ENCODE results near the gene RNF11. TPM values are rescaled to one million over a fixed set of nuclear protein-coding genes. Genes with fewer than 3 reads are reported as not detected.

The RNF11 gene
- total RNA-seq, 1 donor from 2014 or later = 87.3 TPM

DNA sequence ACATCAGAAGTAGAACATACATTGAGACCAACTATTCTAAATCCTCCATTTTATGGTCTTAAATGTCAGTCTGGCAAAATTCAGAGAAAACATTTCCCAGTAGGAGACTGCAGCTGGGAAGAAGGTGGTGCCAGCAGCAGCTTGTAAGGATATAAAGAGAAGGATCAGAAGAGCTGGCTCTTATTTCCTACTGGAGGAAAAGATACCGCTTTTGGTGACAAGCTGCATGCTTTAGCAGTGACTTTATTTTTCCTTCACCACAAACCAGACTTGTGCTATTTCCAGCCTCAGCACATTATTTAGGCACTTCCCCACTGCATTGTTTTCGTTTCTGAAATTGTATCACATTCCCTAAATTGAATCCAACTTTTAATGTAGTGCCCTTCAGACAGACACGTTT, 28.4 kb downstream of the RNF11 start:
- Histone ChIP-seq H3K4me3 (ENCODE audit: low read depth, low read length) (no peak overlapping the region), H3K36me3 (ENCODE audit: control insufficient read depth, insufficient read depth, low read length) (no peaks in the 10 kb centered on the region), H3K27me3 (ENCODE audit: control insufficient read depth, insufficient read depth, low read length) (no peaks in the 10 kb centered on the region)
- TF ChIP-seq, protein P1, sequence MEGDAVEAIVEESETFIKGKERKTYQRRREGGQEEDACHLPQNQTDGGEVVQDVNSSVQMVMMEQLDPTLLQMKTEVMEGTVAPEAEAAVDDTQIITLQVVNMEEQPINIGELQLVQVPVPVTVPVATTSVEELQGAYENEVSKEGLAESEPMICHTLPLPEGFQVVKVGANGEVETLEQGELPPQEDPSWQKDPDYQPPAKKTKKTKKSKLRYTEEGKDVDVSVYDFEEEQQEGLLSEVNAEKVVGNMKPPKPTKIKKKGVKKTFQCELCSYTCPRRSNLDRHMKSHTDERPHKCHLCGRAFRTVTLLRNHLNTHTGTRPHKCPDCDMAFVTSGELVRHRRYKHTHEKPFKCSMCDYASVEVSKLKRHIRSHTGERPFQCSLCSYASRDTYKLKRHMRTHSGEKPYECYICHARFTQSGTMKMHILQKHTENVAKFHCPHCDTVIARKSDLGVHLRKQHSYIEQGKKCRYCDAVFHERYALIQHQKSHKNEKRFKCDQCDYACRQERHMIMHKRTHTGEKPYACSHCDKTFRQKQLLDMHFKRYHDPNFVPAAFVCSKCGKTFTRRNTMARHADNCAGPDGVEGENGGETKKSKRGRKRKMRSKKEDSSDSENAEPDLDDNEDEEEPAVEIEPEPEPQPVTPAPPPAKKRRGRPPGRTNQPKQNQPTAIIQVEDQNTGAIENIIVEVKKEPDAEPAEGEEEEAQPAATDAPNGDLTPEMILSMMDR (IDR thresholded peaks at IDR 0.05; ENCODE audit: insufficient read depth, low read length, poor library complexity, severe bottlenecking) = no peak
- peak; percentile 74 for DNase-seq (ENCODE audit: low read depth)

DNA sequence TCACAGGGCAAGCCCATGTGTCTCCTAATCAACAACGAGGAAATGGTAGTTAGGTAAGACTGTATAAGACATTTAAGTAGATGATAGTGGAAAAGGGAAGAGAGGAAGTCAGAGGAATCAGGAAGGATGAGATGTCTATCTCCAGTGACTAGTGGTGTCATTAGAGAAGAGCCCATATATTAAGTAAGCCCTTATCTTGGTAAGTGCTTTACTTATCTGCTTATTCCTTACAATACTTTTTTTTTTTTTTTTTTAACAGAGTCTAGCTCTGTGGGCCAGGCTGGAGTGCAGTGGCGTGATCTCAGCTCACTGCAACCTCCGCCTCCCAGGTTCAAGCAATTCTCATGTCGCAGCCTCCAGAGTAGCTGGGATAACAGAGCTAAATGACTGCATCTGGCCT, 29.5 kb downstream of the RNF11 start:
- Histone ChIP-seq H3K4me3 (ENCODE audit: low read depth, low read length) (no peak overlapping the region), H3K36me3 (ENCODE audit: control insufficient read depth, insufficient read depth, low read length) (no peaks in the 10 kb centered on the region), H3K27me3 (ENCODE audit: control insufficient read depth, insufficient read depth, low read length) (no peaks in the 10 kb centered on the region)
- DNase-seq (ENCODE audit: low read depth) = no peak
- TF ChIP-seq, protein P1 (IDR thresholded peaks at IDR 0.05; ENCODE audit: insufficient read depth, low read length, poor library complexity, severe bottlenecking) = no peak

DNA sequence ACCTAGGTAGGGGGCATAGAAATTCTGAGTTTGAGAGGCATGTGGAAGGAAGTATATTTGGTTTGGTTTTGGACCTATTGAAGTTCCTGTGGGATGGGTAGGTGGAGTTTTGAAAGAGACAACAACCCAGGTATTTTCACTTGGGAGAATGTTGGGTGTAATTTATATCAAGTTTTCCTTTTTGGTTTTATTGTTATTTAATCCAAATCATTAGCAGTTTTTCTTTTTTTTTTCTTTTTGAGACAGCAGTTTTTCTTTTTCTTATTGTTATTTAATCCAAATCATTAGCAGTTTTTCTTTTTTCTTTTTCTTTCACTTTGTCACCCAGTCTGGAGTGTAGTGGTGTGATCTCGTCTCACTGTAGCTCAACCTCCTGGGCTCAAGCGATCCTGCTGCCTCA, 30.1 kb downstream of the RNF11 start:
- Histone ChIP-seq H3K4me3 (ENCODE audit: low read depth, low read length) (no peak overlapping the region), H3K27me3 (ENCODE audit: control insufficient read depth, insufficient read depth, low read length) (no peaks in the 10 kb centered on the region), H3K36me3 (ENCODE audit: control insufficient read depth, insufficient read depth, low read length) (no peaks in the 10 kb centered on the region)
- no peak for DNase-seq (ENCODE audit: low read depth)
- TF ChIP-seq, protein P1 (IDR thresholded peaks at IDR 0.05; ENCODE audit: insufficient read depth, low read length, poor library complexity, severe bottlenecking) = no peak

DNA sequence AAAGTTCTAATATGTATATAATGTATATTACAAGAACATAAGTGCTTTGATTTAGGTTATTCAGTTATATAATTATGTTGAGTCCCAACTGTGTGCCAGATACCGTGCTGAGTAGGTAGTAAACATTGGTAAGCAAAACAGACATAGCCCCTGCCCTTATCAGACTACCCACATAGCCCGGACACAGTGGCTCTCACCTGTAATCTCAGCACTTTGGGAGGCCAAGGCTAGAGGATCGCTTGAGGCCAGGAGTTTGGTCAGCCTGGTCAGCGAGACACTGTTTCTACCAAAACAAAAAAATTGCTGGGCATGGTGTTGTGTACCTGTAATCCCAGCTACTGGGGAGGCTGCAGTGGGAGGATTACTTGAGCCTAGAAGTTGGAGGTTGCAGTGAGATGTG, 30.7 kb downstream of the RNF11 start:
- no peak for DNase-seq (ENCODE audit: low read depth)
- Histone ChIP-seq H3K4me3 (ENCODE audit: low read depth, low read length) (no peak overlapping the region), H3K36me3 (ENCODE audit: control insufficient read depth, insufficient read depth, low read length) (no peaks in the 10 kb centered on the region), H3K27me3 (ENCODE audit: control insufficient read depth, insufficient read depth, low read length) (no peaks in the 10 kb centered on the region)
- TF ChIP-seq, protein P1 (IDR thresholded peaks at IDR 0.05; ENCODE audit: insufficient read depth, low read length, poor library complexity, severe bottlenecking) = no peak

DNA sequence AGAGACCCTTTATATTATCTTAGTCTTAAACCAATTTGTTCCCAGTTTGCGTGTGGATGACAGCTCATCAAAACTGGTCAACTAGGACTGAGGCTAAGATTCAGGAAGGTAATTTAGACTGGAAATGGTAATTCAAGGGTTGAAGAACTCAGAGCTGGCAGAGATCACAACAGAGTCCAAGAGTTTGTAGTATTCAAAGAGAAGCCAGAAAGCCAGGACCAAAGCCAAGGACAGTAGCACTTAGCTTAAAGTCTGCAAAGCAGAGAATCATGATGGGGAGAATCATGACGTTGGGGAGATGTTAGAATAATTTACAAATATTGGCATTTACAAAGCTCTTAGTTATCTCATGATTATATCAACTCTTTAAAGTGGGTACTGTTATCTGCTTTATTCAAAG, 32.6 kb downstream of the RNF11 start:
- no peaks in the 10 kb centered on the region for H3K27me3 ChIP-seq (ENCODE audit: control insufficient read depth, insufficient read depth, low read length)
- TF ChIP-seq, protein P1 (IDR thresholded peaks at IDR 0.05; ENCODE audit: insufficient read depth, low read length, poor library complexity, severe bottlenecking) = no peak
- no peaks in the 10 kb centered on the region for H3K36me3 ChIP-seq (ENCODE audit: control insufficient read depth, insufficient read depth, low read length)
- no peak for DNase-seq (ENCODE audit: low read depth)
- no peak overlapping the region for H3K4me3 ChIP-seq (ENCODE audit: low read depth, low read length)

DNA sequence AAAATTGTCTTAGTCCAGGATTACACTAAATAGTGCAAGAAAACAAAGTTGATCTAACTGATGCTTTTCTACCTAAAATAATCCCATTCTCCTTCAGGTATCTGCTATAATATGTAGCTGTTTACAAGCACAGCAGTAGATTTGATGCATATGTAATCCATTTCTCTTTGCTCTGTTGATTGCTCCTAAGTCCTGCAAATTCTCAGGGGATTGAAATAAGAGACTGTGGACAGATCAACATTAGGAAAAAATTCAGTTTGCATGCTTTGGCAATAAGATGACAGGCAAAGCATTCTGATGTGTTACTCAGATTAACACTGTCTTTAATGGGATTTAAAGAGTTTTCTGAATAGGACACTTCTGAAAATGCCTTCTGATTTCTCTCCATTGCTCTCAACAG, 34.7 kb downstream of the RNF11 start:
- no peaks in the 10 kb centered on the region for H3K36me3 ChIP-seq (ENCODE audit: control insufficient read depth, insufficient read depth, low read length)
- no peak for DNase-seq (ENCODE audit: low read depth)
- H3K4me3 ChIP-seq (ENCODE audit: low read depth, low read length) = no peak overlapping the region
- H3K27me3 ChIP-seq (ENCODE audit: control insufficient read depth, insufficient read depth, low read length) = no peaks in the 10 kb centered on the region
- TF ChIP-seq, protein P1 (IDR thresholded peaks at IDR 0.05; ENCODE audit: insufficient read depth, low read length, poor library complexity, severe bottlenecking) = no peak

Measured in kidney epithelial cell (primary cell).